Heart right ventricle (tissue), 16 donors: ENCODE measurements around the gene TRPC6. TPM values are rescaled to one million over a fixed set of nuclear protein-coding genes. Genes with fewer than 3 reads are reported as not detected.

Source experiments
- ATAC-seq, 8 donors: fragments of 200-7000 bp; cut with Tn5 transposase; one replicate each; pipeline ENCODE4 v1.9.1; 2020; ENCODE audit warnings: mild to moderate bottlenecking in 8 of 8, moderate library complexity in 8 of 8, moderate number of reproducible peaks in 1 of 8
- DNase-seq, 2 donors: peaks; one replicate each; pipeline ENCODE4 v3.0.0-alpha.2; 2020
- H3K27ac ChIP-seq, 10 donors: fragments of 200-600 bp; sonication (generic) in 2 of 10; one replicate each; pipeline versions ENCODE4 v1.5.0 to v1.8.0; 2020 to 2022; ENCODE audit warnings: mild to moderate bottlenecking in 3 of 10
- H3K27me3 ChIP-seq, 7 donors: fragments of 200-600 bp; one replicate each; pipeline ENCODE4 v1.8.0; 2021 to 2022; ENCODE audit warnings: mild to moderate bottlenecking in 2 of 7
- H3K36me3 ChIP-seq, 9 donors: fragments of 200-600 bp; sonication (generic) in 1 of 9; one replicate each; pipeline versions ENCODE4 v1.5.0 to v1.8.0; 2020 to 2022; ENCODE audit warnings: mild to moderate bottlenecking in 2 of 9
- H3K4me1 ChIP-seq, 9 donors: fragments of 200-600 bp; sonication (generic) in 1 of 9; one replicate each; pipeline versions ENCODE4 v1.5.0 to v1.8.0; 2020 to 2022; ENCODE audit warnings: mild to moderate bottlenecking in 4 of 9
- H3K4me3 ChIP-seq, 10 donors: fragments of 200-600 bp; sonication (generic) in 2 of 10; one replicate each; pipeline versions ENCODE4 v1.5.0 to v1.8.0; 2020 to 2022; ENCODE audit warnings: mild to moderate bottlenecking in 7 of 10, moderate library complexity in 2 of 10
- H3K9me3 ChIP-seq, 11 donors: fragments of 200-600 bp in 10 of 11; sonication (generic) in 2 of 11; one replicate each; pipeline versions ENCODE4 v1.5.0 to v1.8.0; 2013 to 2022; ENCODE audit warnings: mild to moderate bottlenecking in 2 of 11, control low read depth in 1 of 11, moderate library complexity in 1 of 11
- WGBS, 2 donors: extraction: QIAGEN DNeasy Blood & Tissue Kit; methylation state at CpG; one replicate each; pipeline ENCODE4 v1.1.7; 2013; ENCODE audit warnings: inconsistent platforms in 1 of 2; 5-methylcytosine and 5-hydroxymethylcytosine counted together
- intact Hi-C, 10 donors: fragments of 100-400 bp; cut with DNase I; formaldehyde crosslinking; loops; one replicate each; pipeline versions ENCODE4 v1.11.1 to v1.14.2; 2022
- polyA plus RNA-seq, 2 donors: library from polyadenylated mRNA; stranded (reverse); fragments of 200-250 nt; gene quantifications; one replicate each; pipeline ENCODE4 v1.2.3, GENCODE V29; 2013
- total RNA-seq, 10 donors: library from RNA; stranded (reverse); fragmentation: NEBNext Ultra II Directional in 3 of 10; extraction: Animal tissue kit (Norgen Biotek cat#: 25700) in 3 of 10; gene quantifications; one replicate each; pipeline versions ENCODE4 v1.2.1 to v1.2.4, GENCODE V29; 2021 to 2023
- TF ChIP-seq, protein P1 (sequence below), 9 donors: fragments of 200-600 bp; sonication (generic) in 2 of 9; IDR thresholded peaks; one replicate each; pipeline versions ENCODE4 v1.5.0 to v1.8.0; 2021 to 2022; ENCODE audit warnings: antibody characterized with exemption in 9 of 9, mild to moderate bottlenecking in 5 of 9, moderate library complexity in 1 of 9
- donor health status: Arrhythmogenic right ventricular cardiomyopathy.
- donor health status: ischemic (EF 13 %, LVEDD 7.1; RV severe dilation, severe dysfunction).
- donor health status: healthy with polysubstance abuse.
- donor health status: DM: no; HTN: yes; CAD: no.
- donor health status: DM: no; HTN: no; CAD: no.
- donor health status: ischemic (EF 25% LVEDD 6.9; RV normal size, moderate dysfunction).
- donor health status: ischemic (EF 25% LVEDD 5.7; RV mildly dilated, moderate dysfunction).
- donor health status: healthy.
- donor health status: DM: yes; HTN: yes; CAD: no.
- donor health status: Ischemic cardiomyopathy.
- donor health status: ischemic (EF 35%, LVEDD 5.7; RV mildly dilated, moderate dysfunction).
- donor health status: nonischemic (EF 11% LVEDD 7.7; RV severe dilation, severe dysfunction).
- donor health status: DM: yes; HTN: yes; CAD: no.
- donor health status: PGD.
- donor health status: ischemic (EF 29% LVEDD 5.4; RV normal size, mild dysfunction).
- donor health status: nonischemic (EF 23%, LVEDD 6.1; RV moderate dilation, normal function).

Gene TRPC6
- total and polyA plus RNA-seq, 12 donors, result 0.14 to 1.4 (median 0.40) TPM

DNA sequence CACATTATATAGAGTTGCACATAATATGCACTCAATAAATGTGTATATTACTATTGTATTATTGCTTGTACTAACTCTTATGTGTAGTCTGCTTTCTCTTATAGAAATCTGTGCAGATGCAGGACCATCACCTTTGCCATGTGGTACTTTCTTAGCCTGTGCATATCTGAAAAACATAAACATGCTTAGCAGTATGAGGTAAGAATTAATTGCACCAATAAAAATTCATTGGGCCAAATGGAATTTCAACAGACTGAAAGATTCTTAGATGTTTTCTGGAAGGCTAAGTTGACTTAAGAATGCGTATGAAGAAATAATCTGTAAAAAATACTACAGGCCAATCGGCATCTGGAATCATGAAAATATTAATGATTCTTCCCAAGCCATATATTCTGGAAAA is 55.3 kb downstream of the TRPC6 start:
- intact Hi-C loops, result no loop called here
- no peaks in the 10 kb centered on the region for H3K27me3 ChIP-seq
- H3K9me3 ChIP-seq, result no peaks in the 10 kb centered on the region
- DNase-seq (no peak), ATAC-seq (no peak)
- H3K4me1 ChIP-seq, result no peaks in the 10 kb centered on the region
- TF ChIP-seq, protein P1, sequence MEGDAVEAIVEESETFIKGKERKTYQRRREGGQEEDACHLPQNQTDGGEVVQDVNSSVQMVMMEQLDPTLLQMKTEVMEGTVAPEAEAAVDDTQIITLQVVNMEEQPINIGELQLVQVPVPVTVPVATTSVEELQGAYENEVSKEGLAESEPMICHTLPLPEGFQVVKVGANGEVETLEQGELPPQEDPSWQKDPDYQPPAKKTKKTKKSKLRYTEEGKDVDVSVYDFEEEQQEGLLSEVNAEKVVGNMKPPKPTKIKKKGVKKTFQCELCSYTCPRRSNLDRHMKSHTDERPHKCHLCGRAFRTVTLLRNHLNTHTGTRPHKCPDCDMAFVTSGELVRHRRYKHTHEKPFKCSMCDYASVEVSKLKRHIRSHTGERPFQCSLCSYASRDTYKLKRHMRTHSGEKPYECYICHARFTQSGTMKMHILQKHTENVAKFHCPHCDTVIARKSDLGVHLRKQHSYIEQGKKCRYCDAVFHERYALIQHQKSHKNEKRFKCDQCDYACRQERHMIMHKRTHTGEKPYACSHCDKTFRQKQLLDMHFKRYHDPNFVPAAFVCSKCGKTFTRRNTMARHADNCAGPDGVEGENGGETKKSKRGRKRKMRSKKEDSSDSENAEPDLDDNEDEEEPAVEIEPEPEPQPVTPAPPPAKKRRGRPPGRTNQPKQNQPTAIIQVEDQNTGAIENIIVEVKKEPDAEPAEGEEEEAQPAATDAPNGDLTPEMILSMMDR (IDR thresholded peaks at IDR 0.05), result no peak
- H3K27ac ChIP-seq, result no peak overlapping the region
- WGBS, 2 donors, result 91 to 92% methylated on average over 2 of the region's 2 CpGs
- H3K36me3 ChIP-seq, result no peaks in the 10 kb centered on the region
- H3K4me3 ChIP-seq, result no peak overlapping the region

DNA sequence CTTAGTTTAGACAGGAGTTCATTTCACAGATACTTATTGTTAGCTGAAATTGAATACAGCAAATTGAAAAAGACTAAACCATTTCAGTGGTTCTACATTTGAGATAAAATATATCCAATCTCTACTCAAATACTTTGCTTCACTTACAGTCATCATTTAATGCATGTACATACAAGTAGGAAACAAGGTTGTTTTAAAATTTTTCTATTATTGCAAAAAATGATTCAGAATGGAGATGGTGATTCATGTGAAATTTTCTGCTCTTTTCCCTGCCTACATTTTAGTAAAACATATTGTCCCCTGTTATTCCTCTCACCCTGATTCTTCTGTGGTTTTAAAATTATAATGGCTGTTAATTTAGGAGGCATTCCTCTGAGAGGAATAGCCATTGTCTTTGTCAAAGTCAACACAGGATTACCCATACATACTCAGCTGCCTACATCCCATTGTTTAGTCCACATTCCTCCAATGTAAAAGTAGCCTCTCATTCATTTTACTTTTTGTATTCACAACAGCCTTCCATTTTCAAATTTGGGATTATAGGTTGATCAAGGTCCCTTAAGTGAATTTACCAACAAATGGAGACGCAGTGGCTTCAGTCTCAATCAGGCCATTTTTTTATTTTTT is 60.1 kb downstream of the TRPC6 start:
- ATAC-seq (no peak), DNase-seq (no peak)
- no peaks in the 10 kb centered on the region for H3K27me3 ChIP-seq
- H3K4me1 ChIP-seq, result no peaks in the 10 kb centered on the region
- H3K27ac ChIP-seq, result no peak overlapping the region
- intact Hi-C loops, result no loop called here
- H3K36me3 ChIP-seq, result no peaks in the 10 kb centered on the region
- peaks cover 0 to 16% (median 0%) of the 10 kb centered on the region in 11 donors for H3K9me3 ChIP-seq
- WGBS, 2 donors, result 0 to 44% methylated on average over 1 of the region's 1 CpG
- TF ChIP-seq, protein P1 (IDR thresholded peaks at IDR 0.05), result no peak
- H3K4me3 ChIP-seq, result no peak overlapping the region

DNA sequence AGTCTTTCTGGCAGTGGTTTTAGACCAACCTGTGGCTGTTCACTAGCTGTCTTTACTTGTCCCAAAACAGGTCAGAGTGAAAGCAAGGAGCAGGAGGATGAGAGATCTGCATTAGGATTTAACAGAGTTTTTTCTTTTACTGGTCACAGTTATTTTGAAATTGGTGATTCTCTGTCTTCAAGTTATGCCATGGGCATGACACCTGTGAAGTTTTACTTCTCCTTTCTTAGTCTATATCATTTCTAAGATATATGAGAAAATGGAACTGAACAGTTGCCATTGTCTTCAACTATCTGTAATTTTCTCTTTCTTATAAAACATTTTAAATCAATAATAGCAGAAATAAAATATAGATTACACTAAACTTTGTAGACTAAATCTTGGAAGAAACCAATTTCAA is 60.6 kb downstream of the TRPC6 start:
- Histone ChIP-seq H3K27ac (no peak overlapping the region), H3K9me3 (peaks cover 0 to 16% (median 0%) of the 10 kb centered on the region in 11 donors), H3K4me1 (no peaks in the 10 kb centered on the region), H3K4me3 (no peak overlapping the region), H3K36me3 (no peaks in the 10 kb centered on the region), H3K27me3 (no peaks in the 10 kb centered on the region)
- DNase-seq (no peak), ATAC-seq (no peak)
- intact Hi-C loops, result no loop called here
- TF ChIP-seq, protein P1 (IDR thresholded peaks at IDR 0.05), result no peak

DNA sequence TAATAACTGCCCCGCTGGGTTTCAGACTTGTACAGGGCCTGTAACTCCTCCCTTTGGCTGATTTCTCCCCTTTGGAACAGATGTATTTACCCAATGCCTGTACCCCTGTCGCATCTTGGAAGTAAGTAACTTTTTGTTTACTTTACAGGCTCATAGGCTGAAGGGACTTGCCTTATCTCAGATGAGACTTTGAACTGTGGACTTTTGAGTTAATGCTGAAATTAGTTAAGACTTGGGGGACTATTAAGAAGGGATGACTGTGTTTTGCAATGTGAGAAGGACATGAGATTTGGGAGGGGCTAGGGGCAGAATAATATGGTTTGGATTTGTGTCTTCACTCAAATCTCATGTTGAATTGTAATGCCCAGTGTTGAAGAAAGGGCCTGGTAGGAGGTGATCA is 62.0 kb downstream of the TRPC6 start:
- Histone ChIP-seq H3K36me3 (no peaks in the 10 kb centered on the region), H3K27me3 (no peaks in the 10 kb centered on the region), H3K9me3 (peaks cover 0 to 16% (median 0%) of the 10 kb centered on the region in 11 donors), H3K4me1 (no peaks in the 10 kb centered on the region), H3K27ac (no peak overlapping the region), H3K4me3 (no peak overlapping the region)
- ATAC-seq (no peak), DNase-seq (no peak)
- 75 to 77% methylated on average over 2 of the region's 2 CpGs for WGBS, 2 donors
- TF ChIP-seq, protein P1 (IDR thresholded peaks at IDR 0.05), result no peak
- intact Hi-C loops, result no loop called here
